HepG2 (cell line): ENCODE results near the gene QDPR. TPM values are rescaled to one million over a fixed set of nuclear protein-coding genes. Genes with fewer than 3 reads are reported as not detected.

ENCODE experiments used
- ATAC-seq: fragments of 200-7000 bp; cut with Tn5 transposase; 3 replicates; pipeline ENCODE4 v1.9.1; 2020; ENCODE audit warnings: mild to moderate bottlenecking, moderate library complexity
- BruUV-seq: library from RNA; stranded (reverse); fragments of 400-500 nt; replicated peaks from 2 replicates; lab custom pipeline; 2021; lab: Mats Ljungman, UMichigan
- CTCF ChIA-PET: fragments of 300-600 bp; formaldehyde crosslinking; extraction: SDS; loops from one replicate; lab custom pipeline; 2021; ENCODE audit warnings: low total read pairs, inconsistent platforms, low intra/inter-chr PET ratio; lab: Yijun Ruan, JAX
- POLR2A ChIA-PET: fragments of 350-600 bp; sonication (Branson Sonifier 250); formaldehyde crosslinking; loops from one replicate; lab custom pipeline; 2020; ENCODE audit warnings: antibody characterized with exemption, inconsistent platforms; lab: Yijun Ruan, JAX
- DNase-seq: peaks from one replicate; pipeline ENCODE4 v3.0.0-alpha.2; 2015; ENCODE audit warnings: low spot score
- FAIRE-seq: peaks from 3 replicates; lab custom pipeline; 2011; peaks lifted over from hg19 to GRCh38; lab: Jason Lieb, UNC
- H2AFZ ChIP-seq: one replicate; pipeline ENCODE4 v1.6.1; 2011; ENCODE audit warnings: low read length, inconsistent platforms
- H3K27ac ChIP-seq: fragments of 300-600 bp; 3 replicates; pipeline ENCODE4 v1.8.0; 2011; ENCODE audit warnings: mixed run types, mild to moderate bottlenecking, mixed read lengths, low read length, inconsistent platforms; ENCODE audit not compliant: insufficient read depth; ENCODE audit errors: extremely low read length
- H3K27me3 ChIP-seq, 2 experiments: fragments of 200-600 bp in 1 of 2; 2 replicates in 1 of 2; 3 replicates in 1 of 2; pipeline versions ENCODE4 v1.6.0 to v1.8.0; 2011; ENCODE audit warnings: low read length in 2 of 2, mild to moderate bottlenecking in 2 of 2, moderate library complexity in 2 of 2, inconsistent platforms in 1 of 2; ENCODE audit not compliant: insufficient read depth in 2 of 2, control insufficient read depth in 1 of 2
- H3K36me3 ChIP-seq, 2 experiments: fragments of 200-600 bp in 1 of 2; replicated peaks in 1 of 2; 2 replicates in 1 of 2; 3 replicates in 1 of 2; pipeline versions ENCODE4 v1.5.1 to v1.8.0; 2011; ENCODE audit warnings: low read length in 2 of 2, inconsistent platforms in 1 of 2; ENCODE audit not compliant: insufficient read depth in 2 of 2, control insufficient read depth in 1 of 2
- H3K4me1 ChIP-seq: 2 replicates; pipeline ENCODE4 v1.5.1; 2012; ENCODE audit warnings: low read length, inconsistent platforms; ENCODE audit not compliant: insufficient read depth
- H3K4me2 ChIP-seq: 2 replicates; pipeline ENCODE4 v1.6.0; 2011; ENCODE audit warnings: low read depth, low read length, inconsistent platforms
- H3K4me3 ChIP-seq, 3 experiments: fragments of 200-600 bp in 1 of 3; sonication (generic), shearing (Covaris generic) in 1 of 3; replicated peaks in 1 of 3; 2 replicates each; pipeline ENCODE4 v1.5.1; 2011 to 2016; ENCODE audit warnings: low read length in 3 of 3, inconsistent platforms in 2 of 3, low read depth in 2 of 3, mild to moderate bottlenecking in 2 of 3, control low read depth in 1 of 3, mixed read lengths in 1 of 3; ENCODE audit not compliant: insufficient read depth in 1 of 3
- H3K79me2 ChIP-seq: one replicate; pipeline ENCODE4 v1.6.1; 2011; ENCODE audit warnings: low read length, inconsistent platforms; ENCODE audit not compliant: insufficient read depth
- H3K9ac ChIP-seq: 2 replicates; pipeline ENCODE4 v1.6.0; 2011; ENCODE audit warnings: mild to moderate bottlenecking, low read depth, low read length, inconsistent platforms; ENCODE audit not compliant: insufficient read depth
- H3K9me3 ChIP-seq: 2 replicates; pipeline ENCODE4 v1.5.1; 2012; ENCODE audit warnings: mild to moderate bottlenecking, low read length
- H4K20me1 ChIP-seq: 2 replicates; pipeline ENCODE4 v1.6.0; 2011; ENCODE audit warnings: inconsistent platforms, mild to moderate bottlenecking, low read length, moderate library complexity; ENCODE audit not compliant: insufficient read depth
- ARNTL ChIP-seq: sonication (generic); formaldehyde crosslinking; IDR thresholded peaks from 2 replicates; pipeline ENCODE4 v1.4.0; 2020; ENCODE audit warnings: mild to moderate bottlenecking, missing genetic modification reagents
- SAP130 ChIP-seq: IDR thresholded peaks from 2 replicates; pipeline ENCODE4 v1.6.1; 2016; ENCODE audit warnings: low read depth
- SP4 ChIP-seq: sonication (generic); formaldehyde crosslinking; IDR thresholded peaks from 2 replicates; pipeline ENCODE4 v1.8.1; 2023; ENCODE audit warnings: mild to moderate bottlenecking, missing genetic modification reagents
- ZC3H13 ChIP-seq: sonication (generic); formaldehyde crosslinking; IDR thresholded peaks from 2 replicates; pipeline ENCODE4 v1.8.1; 2023; ENCODE audit warnings: mild to moderate bottlenecking, missing genetic modification reagents, moderate library complexity
- ZC3H4 ChIP-seq: sonication (generic); formaldehyde crosslinking; IDR thresholded peaks from 2 replicates; pipeline ENCODE4 v1.4.0; 2020; ENCODE audit warnings: missing genetic modification reagents, borderline replicate concordance
- ZFP41 ChIP-seq: sonication (generic); formaldehyde crosslinking; IDR thresholded peaks from 2 replicates; pipeline ENCODE4 v1.4.0; 2020; ENCODE audit warnings: mild to moderate bottlenecking, missing genetic modification reagents, borderline replicate concordance
- ZKSCAN1 ChIP-seq: fragments of 150-350 bp; IDR thresholded peaks from 2 replicates; pipeline ENCODE4 v1.6.1; 2014; ENCODE audit warnings: low read length
- ZNF331 ChIP-seq: sonication (generic); formaldehyde crosslinking; IDR thresholded peaks from 2 replicates; pipeline ENCODE4 v1.4.0; 2020; ENCODE audit warnings: missing genetic modification reagents
- ZNF629 ChIP-seq: sonication (generic); formaldehyde crosslinking; conservative IDR thresholded peaks from 2 replicates; pipeline ENCODE4 v1.5.0; 2020; ENCODE audit warnings: missing genetic modification reagents
- ZNF83 ChIP-seq: sonication (generic); formaldehyde crosslinking; IDR thresholded peaks from 2 replicates; pipeline ENCODE4 v1.4.0; 2020; ENCODE audit warnings: missing genetic modification reagents, mild to moderate bottlenecking, borderline replicate concordance
- WGBS: methylation state at CpG from one replicate; pipeline ENCODE4 v1.1.6; 2017; ENCODE audit warnings: low lambda C conversion rate; 5-methylcytosine and 5-hydroxymethylcytosine counted together
- in situ Hi-C: cut with HindIII; loops from 2 replicates; pipeline ENCODE4 v1.10.0; 2017; ENCODE audit warnings: low pct_unique_long_range_greater_than_20kb; ENCODE audit not compliant: extremely low pct_ligation_motif_present
- intact Hi-C: fragments of 100-400 bp; cut with micrococcal nuclease; formaldehyde crosslinking; loops from one replicate; pipeline ENCODE4 v1.10.0; 2022; ENCODE audit not compliant: unreplicated experiment
- polyA plus RNA-seq, 8 experiments: library from polyadenylated mRNA; depleted of rRNA in 3 of 8; stranded (reverse) in 7 of 8; unstranded in 1 of 8; fragments of >200 nt; fragmentation: Illumina TruSeq in 4 of 8; extraction: Trizol in 4 of 8; gene quantifications; 2 replicates each; pipeline versions ENCODE4 v1.2.1 to v1.2.3, GENCODE V29; 2011 to 2016; ENCODE audit warnings: low read depth in 4 of 8, missing spikeins in 1 of 8, mixed read lengths in 1 of 8; ENCODE audit not compliant: insufficient read depth in 1 of 8
- total RNA-seq, 5 experiments: library from RNA; depleted of rRNA; stranded (reverse); fragments of >200 nt; fragmentation: Illumina TruSeq; extraction: Trizol; gene quantifications; 2 replicates each; pipeline ENCODE4 v1.2.3, GENCODE V29; 2016; ENCODE audit warnings: low read depth in 1 of 5

QDPR gene
- total and polyA plus RNA-seq, 2 of the 13 experiments (the other 11 are each of a cell fraction or from before 2014, with no cell fraction given), result 9.9 to 95.5 TPM

- no TSS peak for BruUV-seq
- DNase-seq (no peak), ATAC-seq (no peak), FAIRE-seq (no peak)
- Histone ChIP-seq H3K9me3 (no peaks in the 10 kb centered on the region), H3K4me1 (peaks cover 44% of the 10 kb centered on the region), H4K20me1 (peaks cover 10% of the 10 kb centered on the region; the same call in 1 of the 2 replicates), H3K27me3 (no peaks in the 10 kb centered on the region), H2AFZ (no peak overlapping the region), H3K27ac (no peak overlapping the region), H3K79me2 (peaks cover 8% of the 10 kb centered on the region), H3K36me3 (peaks cover 39 to 78% of the 10 kb centered on the region in 2 experiments), H3K4me3 (no peak overlapping the region), H3K4me2 (no peak overlapping the region), H3K9ac (no peak overlapping the region)
- WGBS, result 96% methylated on average over 4 of the region's 4 CpGs
- TF ChIP-seq SAP130 (no peak), ZC3H4 (CRISPR knock-in tag) (no peak), ZC3H13 (CRISPR knock-in tag) (no peak), ZNF83 (no peak), ZFP41 (no peak), ZNF331 (CRISPR knock-in tag) (no peak), ZKSCAN1 (no peak)
- POLR2A ChIA-PET, result no interaction called here
- in situ Hi-C loops, result no loop called here
- intact Hi-C loops, result no loop called here
- CTCF ChIA-PET, result no interaction called here
Measured at GRCh38 chr4:17493619-17494018, 18.3 kb downstream of the QDPR start.

GRCh38 chr4:17492876-17493275 lies 19.0 kb downstream of the QDPR start:
- ChIA-PET POLR2A (no interaction called here), CTCF (no interaction called here)
- Histone ChIP-seq H3K4me3 (no peak overlapping the region), H3K79me2 (peaks cover 5% of the 10 kb centered on the region), H2AFZ (no peak overlapping the region), H3K4me2 (no peak overlapping the region), H3K27me3 (no peaks in the 10 kb centered on the region), H3K9me3 (no peaks in the 10 kb centered on the region), H3K36me3 (peaks cover 40 to 77% of the 10 kb centered on the region in 2 experiments), H4K20me1 (peaks cover 10% of the 10 kb centered on the region; the same call in 1 of the 2 replicates), H3K27ac (no peak overlapping the region), H3K4me1 (peaks cover 37% of the 10 kb centered on the region), H3K9ac (no peak overlapping the region)
- ATAC-seq, result no peak
- 100% methylated on average over 1 of the region's 2 CpGs for WGBS
- no peak for DNase-seq
- BruUV-seq, result no TSS peak
- TF ChIP-seq ARNTL (CRISPR knock-in tag) (no peak), SP4 (no peak), ZNF629 (CRISPR knock-in tag) (peak; percentile 82)
- intact Hi-C loops (no loop called here), in situ Hi-C loops (no loop called here)
- no peak for FAIRE-seq
